ENCODE results near the gene GRIN2A. TPM values are rescaled to one million over a fixed set of nuclear protein-coding genes. Genes with fewer than 3 reads are reported as not detected.

Gene GRIN2A
- total RNA-seq, 1 donor from 2014 or later = 0.09 TPM

- DNase-seq (no peak), ATAC-seq (no peak)
- no peaks in the 10 kb centered on the region for H3K9me3 ChIP-seq
- TF ChIP-seq CTCF (IDR thresholded peaks at IDR 0.05) = no peak
- no peaks in the 10 kb centered on the region for H3K27me3 ChIP-seq
- no peak overlapping the region for H3K27ac ChIP-seq
- no peak overlapping the region for H3K4me3 ChIP-seq
- H3K36me3 ChIP-seq = no peaks in the 10 kb centered on the region
- H3K4me1 ChIP-seq = no peaks in the 10 kb centered on the region
- intact Hi-C loops (cut with DNase I) = no loop called here
Observed at GRCh38 chr16:10200637-10201586, 18.7 kb upstream of the GRIN2A start.

GRCh38 chr16:10196999-10197398 lies 14.8 kb upstream of the GRIN2A start:
- TF ChIP-seq CTCF (IDR thresholded peaks at IDR 0.05) = no peak
- Histone ChIP-seq H3K4me3 (no peak overlapping the region), H3K27ac (no peak overlapping the region), H3K4me1 (no peaks in the 10 kb centered on the region), H3K27me3 (no peaks in the 10 kb centered on the region), H3K9me3 (no peaks in the 10 kb centered on the region), H3K36me3 (no peaks in the 10 kb centered on the region)
- DNase-seq = no peak
- ATAC-seq = no peak
- intact Hi-C loops (cut with DNase I) = no loop called here

- no peak for ATAC-seq
- intact Hi-C loops (cut with DNase I) = no loop called here
- H3K27ac ChIP-seq = no peak overlapping the region
- no peak for DNase-seq
- TF ChIP-seq CTCF (IDR thresholded peaks at IDR 0.05) = no peak
- no peaks in the 10 kb centered on the region for H3K4me1 ChIP-seq
- H3K4me3 ChIP-seq = no peak overlapping the region
- H3K9me3 ChIP-seq = no peaks in the 10 kb centered on the region
- no peaks in the 10 kb centered on the region for H3K36me3 ChIP-seq
- peaks cover 8% of the 10 kb centered on the region for H3K27me3 ChIP-seq
Observed at GRCh38 chr16:10191096-10191495, 8.9 kb upstream of the GRIN2A start.

- Histone ChIP-seq H3K9me3 (no peaks in the 10 kb centered on the region), H3K27me3 (peaks cover 14% of the 10 kb centered on the region), H3K36me3 (no peaks in the 10 kb centered on the region), H3K4me3 (no peak overlapping the region), H3K27ac (no peak overlapping the region), H3K4me1 (no peaks in the 10 kb centered on the region)
- ATAC-seq = no peak
- intact Hi-C loops (cut with DNase I) = no loop called here
- no peak for TF ChIP-seq CTCF (IDR thresholded peaks at IDR 0.05)
- DNase-seq = no peak
Observed at GRCh38 chr16:10189861-10190390, 7.7 kb upstream of the GRIN2A start.

- no peak for TF ChIP-seq CTCF (IDR thresholded peaks at IDR 0.05)
- ATAC-seq (no peak), DNase-seq (no peak)
- Histone ChIP-seq H3K27ac (no peak overlapping the region), H3K27me3 (peaks cover 25% of the 10 kb centered on the region), H3K9me3 (no peaks in the 10 kb centered on the region), H3K4me1 (no peaks in the 10 kb centered on the region), H3K36me3 (no peaks in the 10 kb centered on the region), H3K4me3 (no peak overlapping the region)
- intact Hi-C loops (cut with DNase I) = no loop called here
Observed at GRCh38 chr16:10188236-10188635, 6.0 kb upstream of the GRIN2A start.

Data from upper lobe of right lung (tissue), 1 donor.